ENCODE data around the gene STK32B. TPM values are rescaled to one million over a fixed set of nuclear protein-coding genes. Genes with fewer than 3 reads are reported as not detected.

STK32B gene
- total RNA-seq, 1 experiment from 2014 or later: not detected

DNA sequence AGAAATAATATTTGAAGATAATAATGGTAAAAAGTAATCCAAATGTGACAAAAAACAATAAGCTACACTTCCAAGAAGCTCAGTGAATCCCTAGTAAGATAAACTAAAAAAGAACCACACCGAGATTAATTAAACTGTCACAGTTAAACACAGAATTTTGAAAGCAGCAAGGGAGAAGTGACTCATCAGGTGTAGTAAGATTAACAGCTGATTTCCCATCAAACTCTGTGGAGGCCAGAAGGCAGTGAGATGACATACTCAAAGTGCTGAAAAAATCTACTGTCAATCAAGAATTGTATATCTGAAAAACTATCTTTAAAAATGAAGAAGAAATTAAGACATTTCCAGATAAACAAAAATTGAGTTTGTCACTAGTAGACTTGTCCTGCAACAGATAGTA is 35.3 kb downstream of the STK32B start:
- intact Hi-C loops (cut with micrococcal nuclease; ENCODE audit: unreplicated experiment): no loop called here
- Mint-ChIP-seq H3K4me3 (ENCODE audit: low read depth, unreplicated experiment) (no peak overlapping the region), H3K36me3 (ENCODE audit: insufficient read depth, unreplicated experiment) (no peaks in the 10 kb centered on the region), H3K9me3 (ENCODE audit: low read depth, unreplicated experiment) (peaks cover 6% of the 10 kb centered on the region), H3K27ac (ENCODE audit: unreplicated experiment) (no peak overlapping the region), H3K4me1 (ENCODE audit: low read depth, unreplicated experiment) (no peaks in the 10 kb centered on the region), H3K27me3 (ENCODE audit: unreplicated experiment) (no peaks in the 10 kb centered on the region)
- CTCF ChIA-PET: no interaction called here
- TF ChIP-seq, protein P1, sequence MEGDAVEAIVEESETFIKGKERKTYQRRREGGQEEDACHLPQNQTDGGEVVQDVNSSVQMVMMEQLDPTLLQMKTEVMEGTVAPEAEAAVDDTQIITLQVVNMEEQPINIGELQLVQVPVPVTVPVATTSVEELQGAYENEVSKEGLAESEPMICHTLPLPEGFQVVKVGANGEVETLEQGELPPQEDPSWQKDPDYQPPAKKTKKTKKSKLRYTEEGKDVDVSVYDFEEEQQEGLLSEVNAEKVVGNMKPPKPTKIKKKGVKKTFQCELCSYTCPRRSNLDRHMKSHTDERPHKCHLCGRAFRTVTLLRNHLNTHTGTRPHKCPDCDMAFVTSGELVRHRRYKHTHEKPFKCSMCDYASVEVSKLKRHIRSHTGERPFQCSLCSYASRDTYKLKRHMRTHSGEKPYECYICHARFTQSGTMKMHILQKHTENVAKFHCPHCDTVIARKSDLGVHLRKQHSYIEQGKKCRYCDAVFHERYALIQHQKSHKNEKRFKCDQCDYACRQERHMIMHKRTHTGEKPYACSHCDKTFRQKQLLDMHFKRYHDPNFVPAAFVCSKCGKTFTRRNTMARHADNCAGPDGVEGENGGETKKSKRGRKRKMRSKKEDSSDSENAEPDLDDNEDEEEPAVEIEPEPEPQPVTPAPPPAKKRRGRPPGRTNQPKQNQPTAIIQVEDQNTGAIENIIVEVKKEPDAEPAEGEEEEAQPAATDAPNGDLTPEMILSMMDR (IDR thresholded peaks at IDR 0.05; ENCODE audit: unreplicated experiment): no peak
- no peak for DNase-seq
- BruUV-seq (replicated peaks): no TSS peak

- no peak overlapping the region for H3K27ac Mint-ChIP-seq (ENCODE audit: unreplicated experiment)
- no peaks in the 10 kb centered on the region for H3K4me1 Mint-ChIP-seq (ENCODE audit: low read depth, unreplicated experiment)
- H3K9me3 Mint-ChIP-seq (ENCODE audit: low read depth, unreplicated experiment): peaks cover 19% of the 10 kb centered on the region
- BruUV-seq (replicated peaks): no TSS peak
- intact Hi-C loops (cut with micrococcal nuclease; ENCODE audit: unreplicated experiment): no loop called here
- CTCF ChIA-PET: no interaction called here
- H3K4me3 Mint-ChIP-seq (ENCODE audit: low read depth, unreplicated experiment): no peak overlapping the region
- no peak for DNase-seq
- H3K36me3 Mint-ChIP-seq (ENCODE audit: insufficient read depth, unreplicated experiment): no peaks in the 10 kb centered on the region
- no peaks in the 10 kb centered on the region for H3K27me3 Mint-ChIP-seq (ENCODE audit: unreplicated experiment)
- TF ChIP-seq, protein P1 (IDR thresholded peaks at IDR 0.05; ENCODE audit: unreplicated experiment): no peak
Observed at GRCh38 chr4:5096261-5096660, 45.0 kb downstream of the STK32B start.

GRCh38 chr4:5098176-5098575 is 46.9 kb downstream of the STK32B start:
- CTCF ChIA-PET: no interaction called here
- Mint-ChIP-seq H3K4me1 (ENCODE audit: low read depth, unreplicated experiment) (no peaks in the 10 kb centered on the region), H3K27me3 (ENCODE audit: unreplicated experiment) (no peaks in the 10 kb centered on the region), H3K36me3 (ENCODE audit: insufficient read depth, unreplicated experiment) (no peaks in the 10 kb centered on the region), H3K9me3 (ENCODE audit: low read depth, unreplicated experiment) (peaks cover 17% of the 10 kb centered on the region), H3K4me3 (ENCODE audit: low read depth, unreplicated experiment) (no peak overlapping the region), H3K27ac (ENCODE audit: unreplicated experiment) (no peak overlapping the region)
- TF ChIP-seq, protein P1 (IDR thresholded peaks at IDR 0.05; ENCODE audit: unreplicated experiment): no peak
- intact Hi-C loops (cut with micrococcal nuclease; ENCODE audit: unreplicated experiment): no loop called here
- no TSS peak for BruUV-seq (replicated peaks)
- no peak for DNase-seq

GRCh38 chr4:5100336-5100735 is 49.1 kb downstream of the STK32B start:
- Mint-ChIP-seq H3K36me3 (ENCODE audit: insufficient read depth, unreplicated experiment) (no peaks in the 10 kb centered on the region), H3K27me3 (ENCODE audit: unreplicated experiment) (no peaks in the 10 kb centered on the region), H3K9me3 (ENCODE audit: low read depth, unreplicated experiment) (peaks cover 19% of the 10 kb centered on the region), H3K4me3 (ENCODE audit: low read depth, unreplicated experiment) (no peak overlapping the region), H3K27ac (ENCODE audit: unreplicated experiment) (no peak overlapping the region), H3K4me1 (ENCODE audit: low read depth, unreplicated experiment) (no peaks in the 10 kb centered on the region)
- intact Hi-C loops (cut with micrococcal nuclease; ENCODE audit: unreplicated experiment): no loop called here
- BruUV-seq (replicated peaks): no TSS peak
- TF ChIP-seq, protein P1 (IDR thresholded peaks at IDR 0.05; ENCODE audit: unreplicated experiment): no peak
- CTCF ChIA-PET: no interaction called here
- no peak for DNase-seq

DNA sequence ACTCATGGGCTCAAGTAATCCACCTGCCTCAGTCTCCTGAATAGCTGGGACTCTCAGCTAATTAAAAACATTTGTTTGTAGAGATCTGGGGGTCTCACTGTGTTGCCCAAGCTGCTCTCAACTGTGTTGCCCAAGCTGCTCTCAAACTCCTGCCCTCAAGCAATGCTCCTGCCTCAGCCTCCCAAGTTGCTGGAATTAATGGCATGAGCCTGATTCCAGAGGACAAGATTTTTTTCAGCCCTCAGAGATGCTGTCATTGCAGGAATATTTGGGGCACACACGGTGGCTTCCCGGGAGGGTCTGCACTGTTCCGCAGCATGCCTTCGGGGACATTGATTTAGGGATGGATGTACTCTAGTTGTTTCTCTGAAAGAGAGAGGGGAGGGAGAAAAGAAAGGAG is 49.7 kb downstream of the STK32B start:
- no peaks in the 10 kb centered on the region for H3K36me3 Mint-ChIP-seq (ENCODE audit: insufficient read depth, unreplicated experiment)
- H3K9me3 Mint-ChIP-seq (ENCODE audit: low read depth, unreplicated experiment): peaks cover 19% of the 10 kb centered on the region
- H3K27ac Mint-ChIP-seq (ENCODE audit: unreplicated experiment): no peak overlapping the region
- H3K4me1 Mint-ChIP-seq (ENCODE audit: low read depth, unreplicated experiment): no peaks in the 10 kb centered on the region
- no peaks in the 10 kb centered on the region for H3K27me3 Mint-ChIP-seq (ENCODE audit: unreplicated experiment)
- CTCF ChIA-PET: no interaction called here
- intact Hi-C loops (cut with micrococcal nuclease; ENCODE audit: unreplicated experiment): no loop called here
- H3K4me3 Mint-ChIP-seq (ENCODE audit: low read depth, unreplicated experiment): no peak overlapping the region
- TF ChIP-seq, protein P1 (IDR thresholded peaks at IDR 0.05; ENCODE audit: unreplicated experiment): no peak
- no peak for DNase-seq
- no TSS peak for BruUV-seq (replicated peaks)
